Astrocyte (in vitro differentiated cells and primary cell): Measurements from ENCODE around the gene PDCD1. TPM values are rescaled to one million over a fixed set of nuclear protein-coding genes. Genes with fewer than 3 reads are reported as not detected.

ENCODE experiments used
- DNase-seq: peaks from one replicate; pipeline ENCODE4 v3.0.0-alpha.2; 2010; ENCODE audit warnings: low read depth
- FAIRE-seq: peaks from 2 replicates; lab custom pipeline; 2011; peaks lifted over from hg19 to GRCh38; lab: Jason Lieb, UNC
- H2AFZ ChIP-seq: 2 replicates; pipeline ENCODE4 v1.6.0; 2012; ENCODE audit warnings: low read depth, low read length, inconsistent platforms
- H3K27ac ChIP-seq: 2 replicates; pipeline ENCODE4 v1.5.1; 2011; ENCODE audit warnings: low read depth, low read length, inconsistent platforms
- H3K27me3 ChIP-seq: 2 replicates; pipeline ENCODE4 v1.6.0; 2011; ENCODE audit warnings: low read length, inconsistent platforms; ENCODE audit not compliant: insufficient read depth
- H3K36me3 ChIP-seq: 2 replicates; pipeline ENCODE4 v1.5.1; 2011; ENCODE audit warnings: low read length, inconsistent platforms; ENCODE audit not compliant: insufficient read depth
- H3K4me1 ChIP-seq: 2 replicates; pipeline ENCODE4 v1.5.1; 2011; ENCODE audit warnings: low read length, inconsistent platforms; ENCODE audit not compliant: insufficient read depth
- H3K4me2 ChIP-seq: 2 replicates; pipeline ENCODE4 v1.6.0; 2012; ENCODE audit warnings: low read length, inconsistent platforms
- H3K4me3 ChIP-seq: 2 replicates; pipeline ENCODE4 v1.5.1; 2011; ENCODE audit warnings: low read depth, mild to moderate bottlenecking, low read length, inconsistent platforms; ENCODE audit not compliant: insufficient read depth
- H3K79me2 ChIP-seq: 2 replicates; pipeline ENCODE4 v1.6.0; 2012; ENCODE audit warnings: mild to moderate bottlenecking, low read length, inconsistent platforms; ENCODE audit not compliant: insufficient read depth
- H3K9ac ChIP-seq: 2 replicates; pipeline ENCODE4 v1.6.0; 2012; ENCODE audit warnings: mild to moderate bottlenecking, low read length, inconsistent platforms
- H3K9me3 ChIP-seq: 2 replicates; pipeline ENCODE4 v1.5.1; 2012; ENCODE audit warnings: low read depth, mild to moderate bottlenecking, low read length, inconsistent platforms; ENCODE audit not compliant: insufficient read depth
- H4K20me1 ChIP-seq: 2 replicates; pipeline ENCODE4 v1.6.0; 2012; ENCODE audit warnings: low read length, inconsistent platforms; ENCODE audit not compliant: insufficient read depth
- H3K27ac Mint-ChIP-seq: one replicate; pipeline ENCODE4 v1.8.0; 2021; ENCODE audit warnings: mild to moderate bottlenecking, mixed read lengths; ENCODE audit not compliant: unreplicated experiment
- H3K27me3 Mint-ChIP-seq: one replicate; pipeline ENCODE4 v1.8.0; 2021; ENCODE audit warnings: low read depth, mixed read lengths; ENCODE audit not compliant: unreplicated experiment
- H3K36me3 Mint-ChIP-seq: one replicate; pipeline ENCODE4 v1.8.0; 2021; ENCODE audit warnings: low read depth, mixed read lengths; ENCODE audit not compliant: unreplicated experiment
- H3K4me1 Mint-ChIP-seq: one replicate; pipeline ENCODE4 v1.8.0; 2021; ENCODE audit warnings: low read depth, mixed read lengths; ENCODE audit not compliant: unreplicated experiment
- H3K4me3 Mint-ChIP-seq: one replicate; pipeline ENCODE4 v1.8.0; 2021; ENCODE audit warnings: mild to moderate bottlenecking, moderate library complexity, mixed read lengths; ENCODE audit not compliant: unreplicated experiment
- H3K9me3 Mint-ChIP-seq: one replicate; pipeline ENCODE4 v1.8.0; 2021; ENCODE audit warnings: mild to moderate bottlenecking, mixed read lengths; ENCODE audit not compliant: unreplicated experiment
- CTCF ChIP-seq: IDR thresholded peaks from 2 replicates; pipeline ENCODE4 v1.5.1; 2011; ENCODE audit warnings: low read depth, mild to moderate bottlenecking, inconsistent platforms, low read length, moderate library complexity; ENCODE audit not compliant: insufficient read depth
- EZH2 ChIP-seq: IDR thresholded peaks from 2 replicates; pipeline ENCODE4 v1.6.1; 2012; ENCODE audit warnings: mild to moderate bottlenecking, low read length, inconsistent platforms; ENCODE audit not compliant: insufficient read depth
- total RNA-seq: library from RNA; stranded (reverse); gene quantifications from 2 replicates; pipeline ENCODE4 v1.2.1, GENCODE V29; 2021

PDCD1 gene
- total RNA-seq, 1 donor from 2014 or later: not detected

GRCh38 chr2:241852981-241853631, 5.6 kb downstream of the PDCD1 start:
- no peak for FAIRE-seq
- no peak overlapping the region for H3K4me2 ChIP-seq
- Mint-ChIP-seq H3K4me3 (no peak overlapping the region), H3K27me3 (peaks cover 15% of the 10 kb centered on the region), H3K27ac (peak overlapping the region; percentile 18), H3K36me3 (no peaks in the 10 kb centered on the region), H3K4me1 (no peaks in the 10 kb centered on the region), H3K9me3 (no peaks in the 10 kb centered on the region)
- no peak overlapping the region for H2AFZ ChIP-seq
- no peaks in the 10 kb centered on the region for H3K9me3 ChIP-seq
- no peak overlapping the region for H3K9ac ChIP-seq
- TF ChIP-seq EZH2 (no peak), CTCF (no peak)
- H3K79me2 ChIP-seq: no peaks in the 10 kb centered on the region
- H3K27me3 ChIP-seq: no peaks in the 10 kb centered on the region
- H3K4me1 ChIP-seq: peaks cover 9% of the 10 kb centered on the region
- no peaks in the 10 kb centered on the region for H3K36me3 ChIP-seq
- H3K27ac ChIP-seq: no peak overlapping the region
- no peak for DNase-seq
- H4K20me1 ChIP-seq: no peaks in the 10 kb centered on the region
- no peak overlapping the region for H3K4me3 ChIP-seq

GRCh38 chr2:241852116-241852980, 6.3 kb downstream of the PDCD1 start:
- no peaks in the 10 kb centered on the region for H3K79me2 ChIP-seq
- no peaks in the 10 kb centered on the region for H3K36me3 Mint-ChIP-seq
- no peaks in the 10 kb centered on the region for H3K9me3 ChIP-seq
- no peak overlapping the region for H3K4me3 Mint-ChIP-seq
- no peaks in the 10 kb centered on the region for H3K9me3 Mint-ChIP-seq
- no peaks in the 10 kb centered on the region for H3K4me1 Mint-ChIP-seq
- TF ChIP-seq CTCF (no peak), EZH2 (no peak)
- H3K36me3 ChIP-seq: no peaks in the 10 kb centered on the region
- H3K4me3 ChIP-seq: no peak overlapping the region
- H3K27me3 ChIP-seq: no peaks in the 10 kb centered on the region
- H3K4me1 ChIP-seq: peaks cover 9% of the 10 kb centered on the region
- peaks cover 14% of the 10 kb centered on the region for H3K27me3 Mint-ChIP-seq
- no peak for DNase-seq
- no peak overlapping the region for H3K27ac ChIP-seq
- no peak overlapping the region for H3K4me2 ChIP-seq
- no peak overlapping the region for H3K9ac ChIP-seq
- no peak overlapping the region for H2AFZ ChIP-seq
- no peaks in the 10 kb centered on the region for H4K20me1 ChIP-seq
- FAIRE-seq: no peak
- H3K27ac Mint-ChIP-seq: peak overlapping the region; percentile 18
